MM.1S (cell line): ENCODE measurements around the gene PPP4R1.
A peak's percentile ranks its signal among the peaks of the same experiment; 100 is the strongest.

Experiments
- DNase-seq: peaks from one replicate; pipeline ENCODE4 v3.0.0-alpha.2; 2015
- H2AFZ ChIP-seq: fragments of 300-600 bp; sonication (generic); 2 replicates; pipeline ENCODE4 v1.6.0; 2016; ENCODE audit warnings: antibody characterized with exemption, low read length
- H3F3A ChIP-seq: fragments of 300-600 bp; sonication (generic); 2 replicates; pipeline ENCODE4 v1.6.1; 2016; ENCODE audit warnings: mild to moderate bottlenecking, antibody characterized with exemption, low read length, moderate library complexity, mixed read lengths; ENCODE audit not compliant: insufficient read depth
- H3K27ac ChIP-seq: fragments of 300-600 bp; sonication (generic); 2 replicates; pipeline ENCODE4 v1.5.1; 2016; ENCODE audit warnings: mild to moderate bottlenecking, low read length
- H3K27me3 ChIP-seq: fragments of 300-600 bp; sonication (generic); replicated peaks from 2 replicates; pipeline ENCODE4 v1.6.0; 2016; ENCODE audit warnings: low read length; ENCODE audit not compliant: insufficient read depth
- H3K36me3 ChIP-seq: fragments of 300-600 bp; sonication (generic); replicated peaks from 2 replicates; pipeline ENCODE4 v1.6.1; 2016; ENCODE audit warnings: mild to moderate bottlenecking, low read length, mixed read lengths; ENCODE audit not compliant: insufficient read depth
- H3K4me1 ChIP-seq: fragments of 300-600 bp; sonication (generic); 2 replicates; pipeline ENCODE4 v1.6.1; 2016; ENCODE audit warnings: low read length, mixed read lengths
- H3K4me2 ChIP-seq: fragments of 300-600 bp; sonication (generic); 2 replicates; pipeline ENCODE4 v1.6.0; 2016; ENCODE audit warnings: low read depth, low read length
- H3K4me3 ChIP-seq: fragments of 300-600 bp; sonication (generic); 2 replicates; pipeline ENCODE4 v1.5.1; 2016; ENCODE audit warnings: low read length, mixed read lengths
- H3K79me2 ChIP-seq: fragments of 300-600 bp; sonication (generic); 2 replicates; pipeline ENCODE4 v1.6.1; 2016; ENCODE audit warnings: mixed run types, low read length, mixed read lengths
- H3K9ac ChIP-seq: fragments of 300-600 bp; sonication (generic); 2 replicates; pipeline ENCODE4 v1.6.1; 2016; ENCODE audit warnings: low read length, mixed read lengths
- H3K9me2 ChIP-seq: fragments of 300-600 bp; sonication (generic); replicated peaks from 2 replicates; pipeline ENCODE4 v1.6.1; 2016; ENCODE audit warnings: mild to moderate bottlenecking, low read length, mixed read lengths; ENCODE audit not compliant: insufficient read depth
- H3K9me3 ChIP-seq: fragments of 300-600 bp; sonication (generic); replicated peaks from 2 replicates; pipeline ENCODE4 v1.6.1; 2016; ENCODE audit warnings: mild to moderate bottlenecking, low read length, mixed read lengths; ENCODE audit not compliant: insufficient read depth
- H4K20me1 ChIP-seq: fragments of 300-600 bp; sonication (generic); 2 replicates; pipeline ENCODE4 v1.6.1; 2016; ENCODE audit warnings: mild to moderate bottlenecking, low read length, moderate library complexity, mixed read lengths; ENCODE audit not compliant: insufficient read depth
- CTCF ChIP-seq: fragments of 300-600 bp; sonication (generic); IDR thresholded peaks from 2 replicates; pipeline ENCODE4 v1.5.1; 2016; ENCODE audit warnings: antibody characterized with exemption, low read length, mixed read lengths
- EZH2 ChIP-seq: fragments of 300-600 bp; sonication (generic); optimal IDR thresholded peaks from 2 replicates; pipeline ENCODE3; 2017; ENCODE audit warnings: low read depth, mild to moderate bottlenecking, antibody characterized with exemption, low read length, mixed read lengths
- EZH2phosphoT487 ChIP-seq: fragments of 300-600 bp; sonication (generic); IDR thresholded peaks from 2 replicates; pipeline ENCODE4 v1.6.1; 2018; ENCODE audit warnings: antibody characterized with exemption, low read length

Gene PPP4R1

GRCh38 chr18:9596226-9596625 is 18.1 kb downstream of the PPP4R1 start:
- no peak for TF ChIP-seq CTCF
- TF ChIP-seq EZH2phosphoT487 = no peak
- no peak for TF ChIP-seq EZH2
- H3K9ac ChIP-seq = no peak overlapping the region
- no peaks in the 10 kb centered on the region for H4K20me1 ChIP-seq
- no peak overlapping the region for H3K4me3 ChIP-seq
- no peaks in the 10 kb centered on the region; the same call in 1 of the 2 replicates for H3K36me3 ChIP-seq
- H3K4me2 ChIP-seq = no peak overlapping the region
- H3F3A ChIP-seq = no peaks in the 10 kb centered on the region
- H3K4me1 ChIP-seq = peaks cover 10% of the 10 kb centered on the region
- H3K27me3 ChIP-seq = no peaks in the 10 kb centered on the region
- DNase-seq = no peak
- no peak overlapping the region for H2AFZ ChIP-seq
- no peak overlapping the region for H3K27ac ChIP-seq
- H3K9me3 ChIP-seq = no peaks in the 10 kb centered on the region
- peaks cover 59% of the 10 kb centered on the region for H3K79me2 ChIP-seq
- H3K9me2 ChIP-seq = no peaks in the 10 kb centered on the region

GRCh38 chr18:9594823-9595596 is 19.3 kb downstream of the PPP4R1 start:
- Histone ChIP-seq H3K27me3 (no peaks in the 10 kb centered on the region), H3K79me2 (peaks cover 47% of the 10 kb centered on the region), H3K9me2 (no peaks in the 10 kb centered on the region), H3K27ac (no peak overlapping the region), H3K9me3 (no peaks in the 10 kb centered on the region), H3K9ac (no peak overlapping the region), H4K20me1 (no peaks in the 10 kb centered on the region), H3K4me1 (peaks cover 10% of the 10 kb centered on the region), H2AFZ (no peak overlapping the region), H3F3A (no peaks in the 10 kb centered on the region), H3K36me3 (no peaks in the 10 kb centered on the region; the same call in 1 of the 2 replicates), H3K4me3 (no peak overlapping the region), H3K4me2 (peak overlapping the region; percentile 50)
- TF ChIP-seq CTCF = no peak
- no peak for TF ChIP-seq EZH2phosphoT487
- TF ChIP-seq EZH2 = no peak
- DNase-seq = peak; percentile 19

GRCh38 chr18:9587924-9588323 is 26.4 kb downstream of the PPP4R1 start:
- H3F3A ChIP-seq = no peaks in the 10 kb centered on the region
- no peaks in the 10 kb centered on the region for H3K9me2 ChIP-seq
- DNase-seq = no peak
- no peaks in the 10 kb centered on the region for H3K79me2 ChIP-seq
- H3K9me3 ChIP-seq = no peaks in the 10 kb centered on the region
- no peaks in the 10 kb centered on the region for H3K4me1 ChIP-seq
- no peaks in the 10 kb centered on the region for H4K20me1 ChIP-seq
- no peak overlapping the region for H2AFZ ChIP-seq
- no peak overlapping the region for H3K9ac ChIP-seq
- no peaks in the 10 kb centered on the region; the same call in 1 of the 2 replicates for H3K36me3 ChIP-seq
- H3K27me3 ChIP-seq = no peaks in the 10 kb centered on the region
- H3K4me3 ChIP-seq = no peak overlapping the region
- TF ChIP-seq EZH2phosphoT487 (no peak), CTCF (no peak)
- H3K27ac ChIP-seq = no peak overlapping the region
- H3K4me2 ChIP-seq = no peak overlapping the region
